Measurements from ENCODE around the gene LYPD3. TPM values are rescaled to one million over a fixed set of nuclear protein-coding genes. Genes with fewer than 3 reads are reported as not detected.
"Not testable (repeated sequence)": the region's sequence is repeated elsewhere in the genome, so short reads cannot be mapped to it uniquely, and the experiment has no call there.

LYPD3 gene
- total RNA-seq (under 1 TPM in 8 of 10 donors, not detected in 2; 0.14 to 0.75 (median 0.37) TPM), polyA plus RNA-seq (under 1 TPM; 0.29 to 0.42 TPM)
- long read RNA-seq, donor 1: 0 reads
- long read RNA-seq, donor 2, partial matches to known transcripts: 1 of 1 reads
- long read RNA-seq, donor 2, other reads (novel, unspliced or antisense): 0 of 1 reads
- long read RNA-seq, donor 3: 0 reads

DNA sequence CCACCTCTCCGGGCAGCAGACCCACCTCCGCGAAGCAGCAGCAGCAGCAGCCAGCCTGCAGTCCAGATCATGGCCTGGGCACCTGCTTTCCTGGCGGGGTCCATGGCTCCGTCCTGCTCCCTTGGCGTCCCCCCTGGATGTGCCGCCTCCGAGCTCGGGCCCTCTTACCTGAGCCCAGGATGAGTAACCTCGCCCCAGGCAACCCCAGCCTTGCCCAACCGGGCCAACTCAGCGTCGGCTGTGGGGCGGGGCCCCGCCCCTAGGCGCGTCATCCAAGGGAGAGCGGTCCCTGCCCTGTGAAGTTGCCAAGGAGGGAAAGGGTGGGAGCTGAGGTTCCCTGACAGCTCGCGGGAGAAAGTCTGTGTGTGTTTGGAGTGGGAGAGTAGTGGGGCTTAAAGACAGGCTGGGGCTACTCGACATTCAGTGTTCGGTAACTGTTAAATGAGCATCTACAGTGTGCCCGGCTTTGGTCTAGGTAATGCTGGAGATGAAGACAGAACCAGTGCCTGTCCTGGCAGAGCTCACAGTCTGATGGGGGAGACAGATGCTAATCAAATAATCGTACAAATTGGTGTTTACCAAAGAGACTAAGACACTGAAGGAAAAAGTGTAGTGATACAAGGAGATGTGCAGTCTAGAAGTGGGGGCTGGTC, at the start of gene LYPD3:
LYPD3 (minus strand) TSS at position 141 of the 653 bp plus-strand sequence; CDS start at position 104, 37 bp downstream.
- Histone ChIP-seq H3K27me3 (peaks cover 0 to 14% (median 6%) of the 10 kb centered on the region in 7 donors), H3K9me3 (no peaks in the 10 kb centered on the region), H3K36me3 (no peaks in the 10 kb centered on the region), H3K4me1 (peaks cover 0 to 47% (median 13%) of the 10 kb centered on the region in 9 donors), H3K4me3 (peak within 1 kb of the TSS in 9 of 10 donors; percentile 43 to 82 (median 66)), H3K27ac (peak within 1 kb of the TSS in 8 of 10 donors; percentile 66 to 88 (median 80))
- WGBS, 2 donors: 24 to 32% methylated on average over 24 of the region's 24 CpGs
- intact Hi-C loops (cut with DNase I): loop anchor here in 1 of 10 donors (5.0 kb wide), 1 partner anchor 37 kb away; the partner anchor contains the start of gene PHLDB3
- ATAC-seq (no peak), DNase-seq (peak in 1 of 2 donors; percentile 18)
- TF ChIP-seq, protein P1, sequence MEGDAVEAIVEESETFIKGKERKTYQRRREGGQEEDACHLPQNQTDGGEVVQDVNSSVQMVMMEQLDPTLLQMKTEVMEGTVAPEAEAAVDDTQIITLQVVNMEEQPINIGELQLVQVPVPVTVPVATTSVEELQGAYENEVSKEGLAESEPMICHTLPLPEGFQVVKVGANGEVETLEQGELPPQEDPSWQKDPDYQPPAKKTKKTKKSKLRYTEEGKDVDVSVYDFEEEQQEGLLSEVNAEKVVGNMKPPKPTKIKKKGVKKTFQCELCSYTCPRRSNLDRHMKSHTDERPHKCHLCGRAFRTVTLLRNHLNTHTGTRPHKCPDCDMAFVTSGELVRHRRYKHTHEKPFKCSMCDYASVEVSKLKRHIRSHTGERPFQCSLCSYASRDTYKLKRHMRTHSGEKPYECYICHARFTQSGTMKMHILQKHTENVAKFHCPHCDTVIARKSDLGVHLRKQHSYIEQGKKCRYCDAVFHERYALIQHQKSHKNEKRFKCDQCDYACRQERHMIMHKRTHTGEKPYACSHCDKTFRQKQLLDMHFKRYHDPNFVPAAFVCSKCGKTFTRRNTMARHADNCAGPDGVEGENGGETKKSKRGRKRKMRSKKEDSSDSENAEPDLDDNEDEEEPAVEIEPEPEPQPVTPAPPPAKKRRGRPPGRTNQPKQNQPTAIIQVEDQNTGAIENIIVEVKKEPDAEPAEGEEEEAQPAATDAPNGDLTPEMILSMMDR (IDR thresholded peaks at IDR 0.05): no peak

DNA sequence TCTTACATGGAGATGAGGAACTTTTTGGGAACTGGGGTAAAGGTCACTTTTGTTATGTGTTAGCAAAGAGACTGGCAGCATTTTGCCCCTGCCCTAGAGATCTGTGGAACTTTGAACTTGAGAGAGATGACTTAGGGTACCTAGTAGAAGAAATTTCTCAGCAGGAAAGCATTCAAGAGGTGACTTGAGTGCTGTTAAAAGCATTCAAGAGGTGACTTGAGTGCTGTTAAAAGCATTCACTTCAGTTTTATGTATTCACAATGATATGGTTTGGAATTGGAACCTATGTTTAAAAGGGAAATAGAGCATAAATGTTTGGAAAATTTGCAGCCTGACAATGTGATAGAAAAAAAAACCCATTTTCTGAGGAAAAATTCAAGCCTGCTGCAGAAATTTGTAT, 47.0 kb upstream of the LYPD3 start:
- H3K36me3 ChIP-seq: peaks cover 0 to 55% (median 0%) of the 10 kb centered on the region in 9 donors
- intact Hi-C loops (cut with DNase I); H3K9me3 ChIP-seq; DNase-seq; H3K4me3 ChIP-seq; H3K4me1 ChIP-seq; H3K27me3 ChIP-seq; ATAC-seq; H3K27ac ChIP-seq: not testable (repeated sequence)

DNA sequence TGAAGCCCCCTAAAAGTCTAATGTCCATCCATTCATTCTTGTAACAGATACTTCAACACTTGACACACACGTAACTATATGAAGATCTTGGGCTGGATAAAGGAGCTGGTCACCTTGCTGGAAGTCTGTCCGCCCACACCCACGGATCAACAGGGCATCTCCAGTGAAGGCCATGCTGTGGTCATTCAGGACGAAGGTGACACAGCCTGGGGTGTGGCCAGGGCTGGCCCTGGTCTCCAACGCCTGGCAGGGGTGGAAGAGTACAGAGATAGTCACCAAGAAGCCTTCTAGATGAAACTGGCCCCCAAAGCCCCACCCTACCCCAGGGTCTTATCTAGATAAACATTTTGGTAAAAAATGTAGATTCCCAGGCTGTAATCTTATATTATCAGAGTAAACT, 45.9 kb upstream of the LYPD3 start:
- peaks cover 0 to 52% (median 0%) of the 10 kb centered on the region in 9 donors for H3K36me3 ChIP-seq
- intact Hi-C loops (cut with DNase I): no loop called here
- no peaks in the 10 kb centered on the region for H3K4me1 ChIP-seq
- TF ChIP-seq, protein P1 (IDR thresholded peaks at IDR 0.05): no peak
- 96 to 98% methylated on average over 5 of the region's 5 CpGs for WGBS, 2 donors
- no peaks in the 10 kb centered on the region for H3K27me3 ChIP-seq
- ATAC-seq (no peak), DNase-seq (no peak)
- no peak overlapping the region for H3K27ac ChIP-seq
- H3K9me3 ChIP-seq: no peaks in the 10 kb centered on the region
- H3K4me3 ChIP-seq: no peak overlapping the region

DNA sequence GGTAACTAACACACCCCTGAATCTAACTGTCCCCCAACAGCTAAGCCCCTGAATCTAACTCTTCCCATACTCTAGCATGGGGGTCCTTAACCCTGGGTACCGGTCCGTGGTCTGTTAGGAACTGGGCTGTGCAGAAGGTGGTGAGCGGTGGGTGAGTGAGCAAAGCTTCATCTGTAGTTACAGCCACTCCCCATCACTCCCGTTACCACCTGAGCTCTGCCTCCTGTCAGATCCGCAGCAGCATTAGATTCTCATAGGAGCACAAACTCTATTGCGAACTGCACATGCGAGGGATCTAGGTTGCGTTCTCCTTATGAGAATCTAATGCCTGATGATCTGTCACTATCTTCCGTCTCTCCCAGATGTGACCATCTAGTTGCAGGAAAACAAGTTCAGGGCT, 45.3 kb upstream of the LYPD3 start:
- ATAC-seq (no peak), DNase-seq (no peak)
- intact Hi-C loops (cut with DNase I): no loop called here
- Histone ChIP-seq H3K36me3 (peaks cover 0 to 58% (median 0%) of the 10 kb centered on the region in 9 donors), H3K27ac (no peak overlapping the region), H3K27me3 (no peaks in the 10 kb centered on the region), H3K4me1 (no peaks in the 10 kb centered on the region), H3K4me3 (no peak overlapping the region), H3K9me3 (no peaks in the 10 kb centered on the region)
- TF ChIP-seq, protein P1 (IDR thresholded peaks at IDR 0.05): no peak
- 97% methylated on average over 9 of the region's 9 CpGs for WGBS, 2 donors

- DNase-seq (no peak), ATAC-seq (no peak)
- Histone ChIP-seq H3K36me3 (peaks cover 0 to 51% (median 0%) of the 10 kb centered on the region in 9 donors), H3K9me3 (no peaks in the 10 kb centered on the region), H3K27ac (no peak overlapping the region), H3K27me3 (no peaks in the 10 kb centered on the region), H3K4me1 (peaks cover 0 to 20% (median 13%) of the 10 kb centered on the region in 9 donors), H3K4me3 (no peak overlapping the region)
- intact Hi-C loops (cut with DNase I): no loop called here
- TF ChIP-seq, protein P1 (IDR thresholded peaks at IDR 0.05): no peak
- 74 to 86% methylated on average over 2 of the region's 2 CpGs for WGBS, 2 donors
These were observed 42.5 kb upstream of the LYPD3 start for GRCh38 chr19:43507880-43508279.

Data from heart right ventricle (tissue), 16 donors.